Stimulated activated naive B cell treated with anti-CD40 and anti-IgM and Interleukin-4, amounts not matched to agents 10 μg/mL and 1 μg/mL and 100 μg/mL, for 72 hours (primary cell): ENCODE data around the gene PNPLA6.
"Not testable (repeated sequence)": the region's sequence is repeated elsewhere in the genome, so short reads cannot be mapped to it uniquely, and the experiment has no call there.

Experiments used
- ATAC-seq, 2 donors: fragments of 150-1000 bp; cut with Tn5 transposase; replicated peaks; 2 replicates each; pipeline ENCODE4 v1.10.0; 2021; ENCODE audit warnings: moderate library complexity in 1 of 2
- DNase-seq: peaks from one replicate; pipeline ENCODE4 v3.0.0; 2021
- H3K27ac Mint-ChIP-seq: one replicate; pipeline ENCODE4 v1.8.0; 2022; ENCODE audit warnings: mild to moderate bottlenecking, mixed read lengths
- H3K27me3 Mint-ChIP-seq, 2 donors: one replicate each; pipeline ENCODE4 v1.8.0; 2022; ENCODE audit warnings: mixed read lengths in 2 of 2
- H3K36me3 Mint-ChIP-seq, 2 donors: one replicate each; pipeline ENCODE4 v1.8.0; 2022; ENCODE audit warnings: mixed read lengths in 2 of 2, mild to moderate bottlenecking in 1 of 2
- H3K4me1 Mint-ChIP-seq, 2 donors: one replicate each; pipeline ENCODE4 v1.8.0; 2022; ENCODE audit warnings: mixed read lengths in 2 of 2, mild to moderate bottlenecking in 1 of 2
- H3K4me3 Mint-ChIP-seq, 2 donors: one replicate each; pipeline ENCODE4 v1.8.0; 2022; ENCODE audit warnings: mild to moderate bottlenecking in 2 of 2, mixed read lengths in 2 of 2, moderate library complexity in 1 of 2
- H3K9me3 Mint-ChIP-seq, 2 donors: one replicate each; pipeline ENCODE4 v1.8.0; 2022; ENCODE audit warnings: mixed read lengths in 2 of 2, mild to moderate bottlenecking in 1 of 2

PNPLA6 gene

DNA sequence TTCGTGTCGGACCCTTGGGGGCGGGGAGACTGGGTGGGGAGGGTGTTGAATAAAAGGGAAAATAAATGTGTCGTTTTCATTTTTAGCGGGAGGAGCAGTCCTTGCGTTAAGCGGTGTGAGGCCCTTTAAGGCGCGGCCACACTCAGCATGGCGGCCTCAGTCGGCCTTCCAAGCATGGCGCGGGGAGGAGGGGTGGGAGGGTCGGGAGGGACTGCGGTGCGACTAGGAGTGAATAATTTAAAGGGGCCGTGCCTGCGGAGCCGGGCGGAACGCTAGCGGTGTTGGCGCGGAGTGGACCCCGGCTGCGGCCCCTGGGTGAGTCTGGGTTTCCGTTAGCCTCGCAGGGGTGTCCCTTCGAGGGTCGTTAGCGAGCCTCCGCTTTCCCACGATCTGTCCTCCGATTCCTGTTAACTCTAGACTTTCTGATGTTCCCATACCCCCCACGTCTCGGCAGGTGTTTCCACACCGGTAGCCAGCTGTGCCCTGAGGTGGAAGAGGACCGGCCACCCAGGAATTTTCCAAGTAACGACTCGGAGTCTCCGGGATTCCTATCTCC lies 1.5 kb upstream of the PNPLA6 start:
- ATAC-seq = peak; percentile 55 to 59

DNA sequence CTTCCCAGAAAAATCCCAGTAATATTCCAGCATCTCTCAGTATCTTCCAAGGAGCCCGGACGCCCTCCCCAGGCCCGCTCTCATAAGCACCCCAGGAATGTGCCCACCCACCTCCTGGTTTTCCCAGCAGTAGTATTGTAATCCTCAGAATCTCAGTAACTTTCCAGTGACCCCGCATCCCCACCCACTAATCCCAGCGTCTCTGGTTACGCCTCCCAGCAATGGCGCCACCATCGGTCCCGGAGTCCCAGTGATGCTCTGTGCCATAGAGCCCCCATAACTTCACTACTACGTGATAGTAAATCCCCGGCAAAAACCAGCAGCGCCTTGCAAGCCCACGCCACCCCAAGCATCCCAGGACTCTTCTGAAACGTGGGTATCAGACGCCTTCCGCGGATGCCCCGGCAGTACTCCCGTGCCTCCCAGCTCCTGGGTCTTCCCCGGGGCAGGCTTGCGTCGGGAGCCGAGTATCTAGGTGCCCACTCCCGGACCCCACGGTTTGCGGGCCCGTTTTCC lies 928 bp upstream of the PNPLA6 start:
- DNase-seq (peak; percentile 35), ATAC-seq (peak; percentile 37 to 47)
- Mint-ChIP-seq H3K36me3 (peaks cover 22 to 30% of the 10 kb centered on the region in 2 donors), H3K27me3 (no peaks in the 10 kb centered on the region), H3K4me1 (peaks cover 18 to 34% of the 10 kb centered on the region in 2 donors), H3K9me3 (no peaks in the 10 kb centered on the region), H3K27ac (peak overlapping the region; percentile 98), H3K4me3 (peak overlapping the region; percentile 98 to 99)

More for the DNA sequence above, 1.5 kb upstream of the PNPLA6 start:
- Mint-ChIP-seq H3K4me3 (peak overlapping the region; percentile 98 to 99), H3K27me3 (no peaks in the 10 kb centered on the region), H3K9me3 (no peaks in the 10 kb centered on the region), H3K27ac (peak overlapping the region; percentile 98), H3K36me3 (peaks cover 25 to 34% of the 10 kb centered on the region in 2 donors), H3K4me1 (peaks cover 19 to 38% of the 10 kb centered on the region in 2 donors)
- DNase-seq = peak; percentile 69

DNA sequence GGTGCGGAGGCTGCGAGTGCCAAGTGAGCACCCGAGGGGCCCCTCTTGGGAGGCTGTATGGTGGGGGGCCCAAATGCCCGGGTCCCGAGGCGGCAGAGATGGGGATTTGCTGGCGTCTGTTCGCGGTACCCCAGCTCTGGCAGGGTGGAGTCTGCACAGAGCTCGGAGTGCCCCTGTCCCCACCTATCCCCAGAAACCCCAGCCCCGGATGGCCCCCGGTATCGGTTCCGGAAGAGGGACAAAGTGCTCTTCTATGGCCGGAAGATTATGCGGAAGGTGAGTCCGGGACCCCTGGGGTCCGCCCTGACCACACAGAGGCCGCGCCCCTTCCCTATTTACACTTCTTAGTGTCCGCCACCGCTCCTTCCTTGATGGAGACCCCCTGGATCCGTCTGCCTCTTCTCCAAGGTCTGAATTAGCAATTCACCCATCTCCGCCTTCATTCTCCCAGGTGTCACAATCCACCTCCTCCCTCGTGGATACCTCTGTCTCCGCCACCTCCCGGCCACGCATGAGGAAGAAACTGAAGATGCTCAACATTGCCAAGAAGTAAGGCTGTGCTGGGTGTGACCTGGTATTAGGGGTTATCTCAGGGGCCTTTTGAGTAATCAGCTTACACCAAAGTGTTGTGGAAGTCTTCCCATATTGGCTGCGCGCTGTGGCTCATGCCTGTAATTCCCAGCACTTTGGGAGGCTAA lies 630 bp downstream of the PNPLA6 start:
- ATAC-seq (peak; percentile 1 to 3), DNase-seq (no peak)
- H3K9me3 Mint-ChIP-seq = no peaks in the 10 kb centered on the region
- peak overlapping the region; percentile 98 for H3K27ac Mint-ChIP-seq
- peaks cover 17 to 34% of the 10 kb centered on the region in 2 donors for H3K4me1 Mint-ChIP-seq
- peak overlapping the region; percentile 98 to 99 for H3K4me3 Mint-ChIP-seq
- no peaks in the 10 kb centered on the region for H3K27me3 Mint-ChIP-seq
- peaks cover 26 to 31% of the 10 kb centered on the region in 2 donors for H3K36me3 Mint-ChIP-seq

DNA sequence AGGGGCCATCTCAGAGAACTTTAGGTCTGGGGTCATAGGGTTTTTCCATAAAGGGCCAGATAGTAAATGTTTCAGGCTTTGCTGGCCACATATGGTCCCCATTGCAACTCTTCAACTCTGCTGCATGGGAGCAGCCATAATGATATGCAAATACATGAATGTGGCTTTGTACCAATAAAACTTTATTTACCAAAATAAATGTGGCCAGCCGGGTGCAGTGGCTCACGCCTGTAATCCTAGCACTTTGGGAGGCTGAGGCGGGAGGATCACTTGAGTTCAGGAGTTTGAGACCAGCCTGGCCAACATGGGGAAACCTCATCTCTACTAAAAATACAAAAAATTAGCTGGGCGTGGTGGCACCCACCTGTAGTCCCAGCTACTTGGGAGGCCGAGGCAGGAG lies 3.5 kb downstream of the PNPLA6 start:
- not testable (repeated sequence) for H3K27me3 Mint-ChIP-seq, ATAC-seq, H3K9me3 Mint-ChIP-seq, H3K4me3 Mint-ChIP-seq, DNase-seq, H3K27ac Mint-ChIP-seq
- peaks cover 41 to 48% of the 10 kb centered on the region in 2 donors for H3K36me3 Mint-ChIP-seq
- peaks cover 21 to 43% of the 10 kb centered on the region in 2 donors for H3K4me1 Mint-ChIP-seq

DNA sequence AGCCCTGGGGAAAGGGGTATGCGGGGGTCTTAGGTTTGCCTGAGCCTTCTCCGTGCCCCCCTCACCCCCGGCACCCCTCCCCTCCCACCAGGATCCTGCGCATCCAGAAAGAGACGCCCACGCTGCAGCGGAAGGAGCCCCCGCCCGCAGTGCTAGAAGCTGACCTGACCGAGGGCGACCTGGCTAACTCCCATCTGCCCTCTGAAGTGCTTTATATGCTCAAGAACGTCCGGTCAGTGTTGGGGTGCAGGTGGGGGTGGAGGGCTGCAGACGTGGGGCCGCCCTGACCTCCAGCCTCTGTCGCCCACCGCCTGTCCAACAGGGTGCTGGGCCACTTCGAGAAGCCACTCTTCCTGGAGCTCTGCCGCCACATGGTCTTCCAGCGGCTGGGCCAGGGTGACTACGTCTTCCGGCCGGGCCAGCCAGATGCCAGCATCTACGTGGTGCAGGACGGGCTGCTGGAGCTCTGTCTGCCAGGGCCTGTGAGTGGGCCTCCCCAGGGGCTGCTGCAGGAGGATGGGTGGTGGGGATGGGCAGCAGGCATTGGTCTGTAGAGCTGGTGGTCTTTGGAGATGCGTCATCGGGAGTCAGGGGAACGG lies 4.4 kb downstream of the PNPLA6 start:
- Mint-ChIP-seq H3K36me3 (peaks cover 42 to 52% of the 10 kb centered on the region in 2 donors), H3K9me3 (no peaks in the 10 kb centered on the region), H3K27me3 (no peaks in the 10 kb centered on the region), H3K27ac (no peak overlapping the region), H3K4me1 (peaks cover 24 to 44% of the 10 kb centered on the region in 2 donors), H3K4me3 (no peak overlapping the region)
- ATAC-seq = no peak
- DNase-seq = no peak

DNA sequence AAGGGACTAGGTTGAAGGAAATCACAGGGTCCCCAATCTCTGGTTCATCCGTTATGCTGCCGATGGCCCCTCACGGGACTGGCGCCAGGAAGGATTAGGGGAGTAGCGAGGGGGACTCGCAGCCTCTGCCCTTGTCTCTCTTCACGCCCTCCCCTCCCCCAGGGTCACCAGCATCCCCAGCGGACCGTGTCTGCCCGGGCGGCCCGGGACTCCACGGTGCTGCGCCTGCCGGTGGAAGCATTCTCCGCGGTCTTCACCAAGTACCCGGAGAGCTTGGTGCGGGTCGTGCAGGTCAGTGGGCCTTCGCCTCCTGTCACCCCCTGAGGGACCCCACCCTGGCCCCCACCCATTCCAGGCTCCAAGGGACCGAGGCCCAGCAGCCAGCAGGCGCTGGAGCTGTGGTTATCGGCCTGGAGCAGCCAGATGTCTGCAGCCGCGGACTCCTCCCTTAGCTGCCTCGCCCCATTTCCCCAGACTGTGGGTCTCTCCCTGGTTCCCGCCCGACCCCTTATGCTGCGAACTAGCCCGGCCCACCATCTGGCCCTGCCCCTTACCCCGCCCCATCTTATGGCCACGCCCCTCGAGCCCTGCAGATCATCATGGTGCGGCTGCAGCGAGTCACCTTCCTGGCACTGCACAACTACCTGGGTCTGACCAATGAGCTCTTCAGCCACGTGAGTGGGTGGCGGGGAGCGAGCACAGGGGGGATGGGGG lies 5.4 kb downstream of the PNPLA6 start:
- H3K27me3 Mint-ChIP-seq = no peaks in the 10 kb centered on the region
- H3K36me3 Mint-ChIP-seq = peaks cover 43 to 58% of the 10 kb centered on the region in 2 donors

DNA sequence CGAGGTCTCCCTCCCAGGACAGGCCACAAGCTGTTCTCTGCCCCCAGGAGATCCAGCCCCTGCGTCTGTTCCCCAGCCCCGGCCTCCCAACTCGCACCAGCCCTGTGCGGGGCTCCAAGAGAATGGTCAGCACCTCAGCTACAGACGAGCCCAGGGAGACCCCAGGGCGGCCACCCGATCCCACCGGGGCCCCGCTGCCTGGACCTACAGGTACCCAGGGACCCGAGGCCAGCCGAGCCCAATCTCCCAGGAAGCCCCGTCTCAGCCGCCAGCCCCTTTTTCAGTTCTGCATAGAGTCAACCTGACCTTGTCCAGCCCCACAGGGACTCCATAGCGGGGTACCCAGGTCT lies 5.9 kb downstream of the PNPLA6 start:
- Mint-ChIP-seq H3K4me1 (peaks cover 27 to 49% of the 10 kb centered on the region in 2 donors), H3K4me3 (no peak overlapping the region), H3K27me3 (no peaks in the 10 kb centered on the region), H3K36me3 (peaks cover 45 to 58% of the 10 kb centered on the region in 2 donors), H3K27ac (no peak overlapping the region), H3K9me3 (peaks cover 0 to 2% of the 10 kb centered on the region in 2 donors)
- DNase-seq (no peak), ATAC-seq (no peak)

More for the DNA sequence above, 5.4 kb downstream of the PNPLA6 start:
- Mint-ChIP-seq H3K27ac (no peak overlapping the region), H3K4me1 (peaks cover 29 to 49% of the 10 kb centered on the region in 2 donors), H3K4me3 (no peak overlapping the region), H3K9me3 (peaks cover 0 to under 1% of the 10 kb centered on the region in 2 donors)
- ATAC-seq (peak; percentile 19 to 20), DNase-seq (no peak)

DNA sequence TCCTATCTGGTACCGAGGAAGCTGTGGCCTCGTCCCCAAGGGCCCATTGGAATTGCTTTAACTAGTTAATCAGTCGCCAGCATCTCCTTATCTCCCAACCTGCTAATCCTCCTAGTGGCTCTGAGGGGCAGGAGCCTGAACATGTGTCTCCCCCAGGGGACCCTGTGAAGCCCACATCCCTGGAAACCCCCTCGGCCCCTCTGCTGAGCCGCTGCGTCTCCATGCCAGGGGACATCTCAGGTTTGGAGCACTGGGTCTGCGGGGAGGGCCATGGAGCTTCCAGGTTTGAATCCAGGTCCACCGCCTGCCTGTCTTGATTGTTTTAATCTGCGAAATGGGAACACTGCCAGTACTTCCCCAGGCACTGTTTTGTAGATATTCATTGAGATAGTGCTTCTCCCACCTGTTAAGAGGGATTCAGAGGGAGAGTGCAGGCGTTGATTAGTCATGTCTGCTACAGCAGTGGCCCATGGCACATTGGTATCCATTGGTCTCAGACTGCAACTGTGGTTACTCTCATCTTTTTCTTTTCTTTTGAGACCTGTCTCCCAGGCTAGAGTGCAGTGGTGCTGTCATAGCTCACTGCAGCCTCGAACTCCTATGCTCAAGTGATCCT lies 6.4 kb downstream of the PNPLA6 start:
- no peaks in the 10 kb centered on the region for H3K27me3 Mint-ChIP-seq
- no peak for DNase-seq
- H3K27ac Mint-ChIP-seq = no peak overlapping the region
- ATAC-seq = no peak
- peaks cover 44 to 56% of the 10 kb centered on the region in 2 donors for H3K36me3 Mint-ChIP-seq
- H3K4me3 Mint-ChIP-seq = no peak overlapping the region
- peaks cover 0 to 2% of the 10 kb centered on the region in 2 donors for H3K9me3 Mint-ChIP-seq
- peaks cover 24 to 44% of the 10 kb centered on the region in 2 donors for H3K4me1 Mint-ChIP-seq

DNA sequence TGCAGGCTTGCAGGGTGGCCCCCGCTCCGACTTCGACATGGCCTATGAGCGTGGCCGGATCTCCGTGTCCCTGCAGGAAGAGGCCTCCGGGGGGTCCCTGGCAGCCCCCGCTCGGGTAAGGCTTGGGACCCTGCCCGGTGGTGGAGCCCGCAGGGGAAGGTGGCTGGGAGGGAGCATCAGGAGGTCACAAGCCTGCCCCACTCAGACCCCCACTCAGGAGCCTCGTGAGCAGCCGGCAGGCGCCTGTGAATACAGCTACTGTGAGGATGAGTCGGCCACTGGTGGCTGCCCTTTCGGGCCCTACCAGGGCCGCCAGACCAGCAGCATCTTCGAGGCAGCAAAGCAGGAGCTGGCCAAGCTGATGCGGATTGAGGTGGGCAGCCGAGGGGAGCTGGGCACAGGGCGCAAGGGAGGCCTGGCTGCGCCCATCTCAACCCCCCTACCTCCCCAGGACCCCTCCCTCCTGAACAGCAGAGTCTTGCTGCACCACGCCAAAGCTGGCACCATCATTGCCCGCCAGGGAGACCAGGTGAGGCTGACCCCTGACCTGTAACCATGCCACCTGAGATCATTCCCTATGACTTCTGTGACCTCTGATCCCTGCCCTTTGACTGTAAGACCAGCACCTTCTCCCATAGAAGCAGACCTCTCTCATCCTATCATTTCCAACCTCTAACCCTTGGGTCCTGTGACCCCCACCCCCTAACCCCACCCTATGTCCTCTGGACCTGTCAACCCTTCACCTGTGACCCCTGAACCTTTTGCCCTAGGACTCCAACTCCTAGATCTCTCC lies 7.2 kb downstream of the PNPLA6 start:
- Mint-ChIP-seq H3K9me3 (peaks cover 0 to 2% of the 10 kb centered on the region in 2 donors), H3K27ac (no peak overlapping the region), H3K36me3 (peaks cover 36 to 55% of the 10 kb centered on the region in 2 donors), H3K27me3 (no peaks in the 10 kb centered on the region), H3K4me1 (peaks cover 21 to 37% of the 10 kb centered on the region in 2 donors), H3K4me3 (no peak overlapping the region)
- ATAC-seq = no peak
- DNase-seq = no peak

DNA sequence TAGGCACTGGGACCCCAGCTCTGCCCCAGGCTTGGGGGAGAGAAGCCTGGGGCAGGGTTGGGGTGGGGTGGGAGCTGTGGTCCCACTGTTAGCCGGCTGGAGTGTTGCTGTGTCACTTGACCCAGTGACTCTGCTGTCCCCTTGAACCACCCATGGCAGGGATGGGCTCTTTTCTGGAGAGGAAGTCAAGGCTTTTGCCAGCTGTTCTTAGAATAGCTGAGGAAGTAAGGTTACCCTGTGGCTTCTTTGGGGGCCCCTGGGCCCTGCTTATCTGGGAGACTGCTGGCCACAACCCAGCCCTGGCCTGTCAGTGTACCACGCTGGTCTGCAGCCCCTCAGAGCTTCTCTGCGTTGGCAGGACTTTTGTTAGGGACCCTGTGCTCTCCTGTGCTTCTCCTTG lies 9.1 kb downstream of the PNPLA6 start:
- Mint-ChIP-seq H3K27me3 (no peaks in the 10 kb centered on the region), H3K4me1 (peaks cover 17 to 31% of the 10 kb centered on the region in 2 donors), H3K36me3 (peaks cover 35 to 50% of the 10 kb centered on the region in 2 donors), H3K27ac (peak overlapping the region; percentile 88), H3K4me3 (no peak overlapping the region), H3K9me3 (peaks cover 0 to 2% of the 10 kb centered on the region in 2 donors)
- ATAC-seq (peak in 1 of 2 donors; percentile 30), DNase-seq (no peak)

DNA sequence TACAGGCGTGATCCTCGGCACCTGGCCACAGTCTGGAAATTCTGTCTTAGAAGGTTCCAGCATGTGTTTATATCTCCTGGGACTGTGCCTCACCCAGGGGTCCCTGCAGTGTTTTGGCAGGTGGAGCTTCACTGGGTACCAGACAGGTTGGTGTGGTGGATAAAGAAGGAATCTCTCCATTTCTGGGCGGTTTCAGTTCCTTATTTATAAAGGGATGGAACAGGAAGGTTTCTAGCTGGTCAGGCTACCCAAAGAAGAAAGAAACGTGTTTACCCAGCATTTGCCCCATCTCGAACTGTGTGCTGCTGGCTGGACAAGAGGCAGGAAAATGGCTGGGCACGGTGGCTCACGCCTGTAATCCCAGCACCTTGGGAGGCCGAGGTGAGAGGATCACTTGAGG lies 9.8 kb downstream of the PNPLA6 start:
- no peaks in the 10 kb centered on the region for H3K27me3 Mint-ChIP-seq
- peaks cover 0 to 2% of the 10 kb centered on the region in 2 donors for H3K9me3 Mint-ChIP-seq
- ATAC-seq = peak in 1 of 2 donors; percentile 6
- peaks cover 17 to 31% of the 10 kb centered on the region in 2 donors for H3K4me1 Mint-ChIP-seq
- no peak for DNase-seq
- H3K36me3 Mint-ChIP-seq = peaks cover 33 to 50% of the 10 kb centered on the region in 2 donors
- H3K27ac Mint-ChIP-seq = peak overlapping the region; percentile 88
- no peak overlapping the region for H3K4me3 Mint-ChIP-seq

DNA sequence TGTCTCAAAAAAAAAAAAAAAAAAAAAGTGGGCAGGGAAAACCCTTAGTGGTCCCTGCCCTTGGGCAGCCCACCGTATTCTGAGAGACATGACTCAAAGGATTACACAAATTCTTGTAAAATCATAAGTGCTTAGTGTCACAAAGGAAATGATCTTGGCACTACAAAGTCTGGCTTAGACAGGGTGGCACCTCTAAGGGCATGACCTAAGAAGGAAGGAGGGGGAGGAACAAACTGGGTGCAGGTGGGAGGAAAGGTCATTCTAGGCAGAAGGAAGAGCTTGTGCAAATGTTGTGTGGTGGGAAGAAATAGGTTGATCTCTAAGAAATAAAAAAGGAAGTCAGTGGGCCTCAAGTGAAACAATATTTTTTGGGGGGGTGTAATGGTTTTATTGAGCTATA lies 10.4 kb downstream of the PNPLA6 start:
- peaks cover 17 to 35% of the 10 kb centered on the region in 2 donors for H3K4me1 Mint-ChIP-seq
- H3K27ac Mint-ChIP-seq = no peak overlapping the region
- peak overlapping the region; percentile 7 to 17 for H3K4me3 Mint-ChIP-seq
- peaks cover 37 to 54% of the 10 kb centered on the region in 2 donors for H3K36me3 Mint-ChIP-seq
- H3K9me3 Mint-ChIP-seq = peaks cover 0 to 2% of the 10 kb centered on the region in 2 donors
- ATAC-seq (peak; percentile 78 to 89), DNase-seq (no peak)
- no peaks in the 10 kb centered on the region for H3K27me3 Mint-ChIP-seq

DNA sequence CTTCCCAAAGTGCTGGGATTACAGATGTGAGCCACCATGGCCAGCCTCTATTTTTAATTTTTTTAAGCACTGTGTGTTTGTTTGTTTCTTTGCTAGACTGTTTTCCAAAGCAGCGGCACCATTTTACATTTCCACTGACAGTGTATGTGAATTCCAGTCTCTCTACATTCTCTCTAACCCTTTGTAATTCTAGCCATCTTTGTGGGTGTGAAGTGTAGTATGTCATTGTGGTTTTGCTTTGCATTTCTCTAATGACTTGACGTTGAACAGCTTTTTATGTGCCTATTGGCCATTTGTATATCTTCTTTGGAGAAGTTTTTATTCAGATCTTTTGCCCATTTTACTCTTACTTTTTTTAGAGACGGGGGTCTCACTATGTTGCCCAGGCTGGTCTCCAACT lies 11.6 kb downstream of the PNPLA6 start:
- ATAC-seq (no peak), DNase-seq (no peak)
- Mint-ChIP-seq H3K4me3 (no peak overlapping the region), H3K9me3 (peaks cover 0 to 6% of the 10 kb centered on the region in 2 donors), H3K4me1 (peaks cover 19 to 41% of the 10 kb centered on the region in 2 donors), H3K27me3 (no peaks in the 10 kb centered on the region), H3K36me3 (peaks cover 34 to 50% of the 10 kb centered on the region in 2 donors), H3K27ac (no peak overlapping the region)
